Upper lobe of left lung (tissue), 6 donors: Measurements from ENCODE around the gene TRAPPC13. TPM values are rescaled to one million over a fixed set of nuclear protein-coding genes. Genes with fewer than 3 reads are reported as not detected.

Experiments
- ATAC-seq, 2 donors: fragments of 200-7000 bp; cut with Tn5 transposase; one replicate each; pipeline ENCODE4 v1.9.1; 2022; ENCODE audit warnings: mild to moderate bottlenecking in 2 of 2, moderate library complexity in 2 of 2; ENCODE audit not compliant: low FRiP score in 2 of 2
- DNase-seq, 2 donors: peaks; one replicate each; pipeline ENCODE4 v3.0.0-alpha.2; 2019 to 2020
- H3K27ac ChIP-seq, 4 donors: fragments of 200-600 bp; sonication (generic); one replicate each; pipeline ENCODE4 v1.5.1; 2016 to 2019
- H3K27me3 ChIP-seq, 4 donors: fragments of 200-600 bp; sonication (generic); one replicate each; pipeline ENCODE4 v1.5.1; 2017 to 2019
- H3K36me3 ChIP-seq, 4 donors: fragments of 200-600 bp; sonication (generic); one replicate each; pipeline ENCODE4 v1.5.1; 2016 to 2019
- H3K4me1 ChIP-seq, 4 donors: fragments of 200-600 bp; sonication (generic); one replicate each; pipeline ENCODE4 v1.5.1; 2018 to 2019
- H3K4me3 ChIP-seq, 4 donors: fragments of 200-600 bp; sonication (generic); one replicate each; pipeline ENCODE4 v1.5.1; 2017 to 2019; ENCODE audit warnings: mild to moderate bottlenecking in 2 of 4, moderate library complexity in 1 of 4
- H3K9me3 ChIP-seq, 4 donors: fragments of 200-600 bp; sonication (generic); one replicate each; pipeline ENCODE4 v1.5.1; 2018 to 2019
- EP300 ChIP-seq, 4 donors: sonication (generic); formaldehyde crosslinking; IDR thresholded peaks; one replicate each; pipeline ENCODE4 v1.5.1; 2017; ENCODE audit warnings: antibody characterized with exemption in 4 of 4, control low read depth in 2 of 4
- POLR2A ChIP-seq, 4 donors: fragments of 450-650 bp; IDR thresholded peaks; one replicate each; pipeline ENCODE4 v1.5.1; 2016 to 2017; ENCODE audit warnings: antibody characterized with exemption in 4 of 4, mild to moderate bottlenecking in 2 of 4
- POLR2AphosphoS5 ChIP-seq, 2 donors: sonication (generic); formaldehyde crosslinking; IDR thresholded peaks; one replicate each; pipeline ENCODE4 v1.5.1; 2017; ENCODE audit warnings: antibody characterized with exemption in 2 of 2
- WGBS, 2 donors: methylation state at CpG; one replicate each; pipeline ENCODE4 v1.1.5; 2017 to 2018; 5-methylcytosine and 5-hydroxymethylcytosine counted together
- total RNA-seq, 6 donors: library from RNA; depleted of rRNA in 4 of 6; stranded (reverse); fragments of >200 nt in 4 of 6; gene quantifications; one replicate each; pipeline versions ENCODE4 v1.1.0 to v1.2.1, GENCODE V29; 2016 to 2021
- TF ChIP-seq, protein P1 (sequence below), 6 experiments: fragments of 450-650 bp in 4 of 6; fragments of 200-600 bp in 2 of 6; sonication (generic) in 2 of 6; IDR thresholded peaks; one replicate each; pipeline ENCODE4 v1.5.1; 2016 to 2019; ENCODE audit warnings: antibody characterized with exemption in 6 of 6
- donor health status: DM: no; HTN: no; CAD: no; lungs with moderate emphysema.
- donor health status: DM: no; HTN: yes; CAD: no; lungs with severe emphysema.

TRAPPC13 gene
- total RNA-seq, 6 donors from 2014 or later: 16.1 to 27.4 (median 21.8) TPM

DNA sequence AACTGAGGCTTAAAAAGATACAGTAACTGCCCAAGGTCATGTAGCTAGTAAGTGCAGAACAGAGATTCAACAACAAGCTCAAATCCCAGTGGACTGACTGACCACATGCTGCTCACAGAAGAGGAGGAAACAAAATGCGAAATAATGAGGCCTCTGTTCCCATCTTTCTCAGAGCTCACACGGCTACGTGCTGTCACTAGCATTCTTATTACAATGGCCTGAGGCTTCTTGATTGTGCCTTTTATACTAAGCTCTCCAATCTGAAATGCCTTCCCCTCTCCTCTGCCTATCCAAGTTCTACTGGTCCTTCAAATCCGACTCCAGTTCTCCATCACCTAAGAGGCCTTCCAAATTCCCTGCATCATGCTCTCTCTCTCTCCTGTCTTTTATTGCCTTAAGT lies 71.1 kb downstream of the TRAPPC13 start:
- no peak for TF ChIP-seq EP300 (IDR thresholded peaks at IDR 0.05)
- no peak for TF ChIP-seq POLR2AphosphoS5 (IDR thresholded peaks at IDR 0.05)
- no peak for TF ChIP-seq POLR2A (IDR thresholded peaks at IDR 0.05)
- TF ChIP-seq, protein P1, sequence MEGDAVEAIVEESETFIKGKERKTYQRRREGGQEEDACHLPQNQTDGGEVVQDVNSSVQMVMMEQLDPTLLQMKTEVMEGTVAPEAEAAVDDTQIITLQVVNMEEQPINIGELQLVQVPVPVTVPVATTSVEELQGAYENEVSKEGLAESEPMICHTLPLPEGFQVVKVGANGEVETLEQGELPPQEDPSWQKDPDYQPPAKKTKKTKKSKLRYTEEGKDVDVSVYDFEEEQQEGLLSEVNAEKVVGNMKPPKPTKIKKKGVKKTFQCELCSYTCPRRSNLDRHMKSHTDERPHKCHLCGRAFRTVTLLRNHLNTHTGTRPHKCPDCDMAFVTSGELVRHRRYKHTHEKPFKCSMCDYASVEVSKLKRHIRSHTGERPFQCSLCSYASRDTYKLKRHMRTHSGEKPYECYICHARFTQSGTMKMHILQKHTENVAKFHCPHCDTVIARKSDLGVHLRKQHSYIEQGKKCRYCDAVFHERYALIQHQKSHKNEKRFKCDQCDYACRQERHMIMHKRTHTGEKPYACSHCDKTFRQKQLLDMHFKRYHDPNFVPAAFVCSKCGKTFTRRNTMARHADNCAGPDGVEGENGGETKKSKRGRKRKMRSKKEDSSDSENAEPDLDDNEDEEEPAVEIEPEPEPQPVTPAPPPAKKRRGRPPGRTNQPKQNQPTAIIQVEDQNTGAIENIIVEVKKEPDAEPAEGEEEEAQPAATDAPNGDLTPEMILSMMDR (IDR thresholded peaks at IDR 0.05): no peak
- Histone ChIP-seq H3K36me3 (peaks cover 0 to 22% (median 2%) of the 10 kb centered on the region in 4 donors), H3K4me3 (no peak overlapping the region), H3K27me3 (no peaks in the 10 kb centered on the region), H3K27ac (no peak overlapping the region), H3K4me1 (no peaks in the 10 kb centered on the region), H3K9me3 (no peaks in the 10 kb centered on the region)
- 93 to 97% methylated on average over 4 of the region's 4 CpGs for WGBS, 2 donors
- ATAC-seq (no peak), DNase-seq (no peak)

DNA sequence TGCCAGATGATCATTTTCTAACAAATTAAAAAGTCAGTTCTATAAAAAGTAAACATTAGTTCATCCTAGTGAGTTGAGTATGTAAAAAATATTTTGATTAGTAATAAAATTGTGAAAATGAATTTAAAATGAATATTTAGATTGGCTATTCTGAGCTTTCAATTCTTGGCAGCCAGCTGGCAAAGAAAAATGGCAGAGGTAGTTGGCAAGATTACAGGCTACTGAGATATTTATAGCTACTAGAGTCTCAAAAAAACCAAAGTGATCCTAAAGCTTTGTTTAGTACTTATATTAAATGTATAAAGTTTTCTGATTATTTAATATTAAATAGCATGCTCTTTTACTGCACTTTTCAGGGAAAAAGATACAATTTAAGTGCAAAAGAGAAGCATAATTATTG lies 72.1 kb downstream of the TRAPPC13 start:
- H3K4me1 ChIP-seq: no peaks in the 10 kb centered on the region
- no peak for DNase-seq
- no peaks in the 10 kb centered on the region for H3K27me3 ChIP-seq
- H3K27ac ChIP-seq: no peak overlapping the region
- no peak for ATAC-seq
- TF ChIP-seq POLR2A (IDR thresholded peaks at IDR 0.05) (no peak), EP300 (IDR thresholded peaks at IDR 0.05) (no peak), POLR2AphosphoS5 (IDR thresholded peaks at IDR 0.05) (no peak)
- TF ChIP-seq, protein P1 (IDR thresholded peaks at IDR 0.05): no peak
- H3K9me3 ChIP-seq: no peaks in the 10 kb centered on the region
- no peak overlapping the region for H3K4me3 ChIP-seq
- peaks cover 0 to 18% (median 2%) of the 10 kb centered on the region in 4 donors for H3K36me3 ChIP-seq

DNA sequence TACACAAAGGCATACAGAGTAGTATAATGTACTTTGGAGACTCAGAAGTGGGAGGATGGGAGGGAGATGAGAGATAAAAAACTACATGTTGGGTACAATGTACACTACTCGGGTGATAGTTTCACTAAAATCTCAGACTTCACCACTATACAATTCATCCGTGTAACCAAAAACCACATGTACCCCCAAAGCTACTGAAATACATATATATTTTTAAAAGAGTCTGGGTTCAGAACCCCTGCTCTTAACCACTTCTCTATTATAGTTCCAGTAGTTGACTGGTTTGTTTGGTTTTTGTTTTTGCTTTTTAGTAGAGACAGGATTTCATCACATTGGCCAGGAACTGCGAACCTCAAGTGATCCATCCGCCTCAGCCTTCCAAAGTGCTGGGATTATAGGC lies 74.5 kb downstream of the TRAPPC13 start:
- no peak overlapping the region for H3K27ac ChIP-seq
- ATAC-seq: no peak
- TF ChIP-seq, protein P1 (IDR thresholded peaks at IDR 0.05): no peak
- TF ChIP-seq POLR2AphosphoS5 (IDR thresholded peaks at IDR 0.05) (no peak), EP300 (IDR thresholded peaks at IDR 0.05) (no peak), POLR2A (IDR thresholded peaks at IDR 0.05) (no peak)
- peaks cover 0 to 36% (median 7%) of the 10 kb centered on the region in 4 donors for H3K36me3 ChIP-seq
- no peaks in the 10 kb centered on the region for H3K4me1 ChIP-seq
- H3K27me3 ChIP-seq: no peaks in the 10 kb centered on the region
- DNase-seq: no peak
- H3K4me3 ChIP-seq: no peak overlapping the region
- WGBS, 2 donors: 86 to 88% methylated on average over 4 of the region's 4 CpGs
- H3K9me3 ChIP-seq: no peaks in the 10 kb centered on the region

DNA sequence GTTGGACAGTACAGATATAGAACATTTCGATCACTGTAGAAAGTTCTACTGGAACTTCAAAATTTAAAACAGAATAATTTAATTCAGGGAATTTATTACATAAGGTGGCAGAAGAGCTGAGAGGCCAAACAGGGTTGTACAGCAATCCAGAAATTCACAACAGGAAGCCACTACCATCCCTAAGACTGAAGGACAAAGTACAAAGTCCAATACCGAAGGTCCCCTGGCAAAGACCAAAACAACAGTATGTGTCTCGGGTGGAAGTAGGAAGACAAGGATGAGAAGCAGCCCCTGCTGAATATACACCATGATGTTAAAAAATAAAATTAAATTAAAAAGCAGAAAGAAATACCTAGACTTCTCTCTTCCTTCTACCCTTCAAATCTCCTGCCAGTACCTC lies 77.2 kb downstream of the TRAPPC13 start:
- Histone ChIP-seq H3K4me3 (no peak overlapping the region), H3K9me3 (no peaks in the 10 kb centered on the region), H3K27me3 (no peaks in the 10 kb centered on the region), H3K4me1 (no peaks in the 10 kb centered on the region), H3K36me3 (peaks cover 0 to 39% (median 8%) of the 10 kb centered on the region in 4 donors), H3K27ac (no peak overlapping the region)
- DNase-seq (no peak), ATAC-seq (no peak)
- TF ChIP-seq POLR2AphosphoS5 (IDR thresholded peaks at IDR 0.05): no peak
- TF ChIP-seq EP300 (IDR thresholded peaks at IDR 0.05): no peak
- no peak for TF ChIP-seq POLR2A (IDR thresholded peaks at IDR 0.05)
- TF ChIP-seq, protein P1 (IDR thresholded peaks at IDR 0.05): no peak
- 96 to 100% methylated on average over 3 of the region's 3 CpGs for WGBS, 2 donors

DNA sequence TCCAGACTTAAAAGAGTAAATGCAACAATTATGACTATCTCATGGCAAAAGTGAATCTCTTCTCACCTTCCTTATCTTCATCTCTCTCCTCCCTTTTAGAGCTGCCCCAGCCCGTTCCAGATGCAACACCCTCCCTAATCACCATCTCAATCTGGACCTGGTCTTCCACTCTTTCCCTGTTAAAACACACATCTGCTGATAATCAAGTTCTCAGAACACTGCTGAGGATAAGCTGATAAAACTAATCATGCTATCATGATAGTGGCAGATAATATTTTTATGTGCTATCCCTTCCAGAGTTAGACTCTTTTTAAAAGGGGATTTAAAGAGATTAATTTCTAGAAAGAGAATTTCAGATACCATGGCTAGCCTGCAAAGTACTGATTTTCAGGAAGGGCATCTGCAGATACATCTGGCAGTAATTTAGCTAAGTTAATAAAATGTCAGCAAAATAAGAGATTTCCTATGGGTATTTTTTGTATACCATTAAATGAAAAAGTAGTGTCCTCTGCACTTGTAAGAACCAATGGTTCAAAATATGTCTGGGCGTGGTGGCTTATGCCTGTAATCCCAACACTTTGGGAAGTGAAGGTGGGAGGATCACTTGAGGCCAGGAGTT lies 79.9 kb downstream of the TRAPPC13 start:
- Histone ChIP-seq H3K27me3 (no peaks in the 10 kb centered on the region), H3K4me3 (no peak overlapping the region), H3K4me1 (no peaks in the 10 kb centered on the region), H3K36me3 (peaks cover 0 to 38% (median 11%) of the 10 kb centered on the region in 4 donors), H3K9me3 (no peaks in the 10 kb centered on the region), H3K27ac (no peak overlapping the region)
- DNase-seq: no peak
- WGBS, 2 donors: 82 to 84% methylated on average over 2 of the region's 2 CpGs
- no peak for ATAC-seq
- TF ChIP-seq POLR2A (IDR thresholded peaks at IDR 0.05) (no peak), EP300 (IDR thresholded peaks at IDR 0.05) (no peak), POLR2AphosphoS5 (IDR thresholded peaks at IDR 0.05) (no peak)
- TF ChIP-seq, protein P1 (IDR thresholded peaks at IDR 0.05): no peak
